GM10248 (cell line): ENCODE data around the gene CD7.
"Not testable (repeated sequence)": the region's sequence is repeated elsewhere in the genome, so short reads cannot be mapped to it uniquely, and the experiment has no call there.

Experiments used
- CTCF ChIA-PET: fragments of 300-600 bp; sonication (Branson Sonifier 250); formaldehyde crosslinking; extraction: SDS; loops from one replicate; lab custom pipeline; 2021; ENCODE audit warnings: antibody characterized with exemption; lab: Yijun Ruan, JAX
- POLR2A ChIA-PET: fragments of 350-650 bp; sonication (Branson Sonifier 250); formaldehyde crosslinking; extraction: SDS; loops from one replicate; lab custom pipeline; 2020; ENCODE audit warnings: antibody characterized with exemption; lab: Yijun Ruan, JAX
- DNase-seq: peaks from one replicate; pipeline ENCODE4 v3.0.0; 2012; ENCODE audit errors: extremely low spot score
- CTCF ChIP-seq: IDR thresholded peaks from 2 replicates; pipeline ENCODE4 v1.5.1; 2012; ENCODE audit warnings: mild to moderate bottlenecking, low read depth; ENCODE audit errors: extremely low read depth, missing control alignments, control extremely low read depth

CD7 gene

GRCh38 chr17:82317394-82318168 is at the start of gene CD7:
CD7 (minus strand) TSS chr17:82317608; CDS start chr17:82317495, 113 bp downstream.
- ChIA-PET CTCF (interaction anchor here (1.2 to 1.7 kb wide), 3 partner anchors 8 to 81 kb away, joined by 3 to 11 read pairs (median 3); no protein-coding TSS in a partner anchor), POLR2A (no interaction called here)
- no peak for DNase-seq
- TF ChIP-seq CTCF: no peak

- POLR2A ChIA-PET: no interaction called here
- no peak for DNase-seq
- no peak for TF ChIP-seq CTCF
- CTCF ChIA-PET: interaction anchor here (1.0 to 2.3 kb wide), 5 partner anchors 10 to 34 kb away, joined by 3 to 9 read pairs (median 4); no protein-coding TSS in a partner anchor
Observed at GRCh38 chr17:82366749-82367148, 49.3 kb upstream of the CD7 start.

GRCh38 chr17:82365606-82366295 is 48.3 kb upstream of the CD7 start:
- no peak for DNase-seq
- TF ChIP-seq CTCF: no peak
- POLR2A ChIA-PET: no interaction called here
- CTCF ChIA-PET: interaction anchor here (0.9 to 2.3 kb wide), 7 partner anchors 9 to 189 kb away, joined by 3 to 9 read pairs (median 4); no protein-coding TSS in a partner anchor

GRCh38 chr17:82361885-82362633 is 44.7 kb upstream of the CD7 start:
- ChIA-PET CTCF (interaction anchor here (0.8 to 3.2 kb wide), 6 partner anchors 8 to 165 kb away, joined by 3 to 14 read pairs (median 4); no protein-coding TSS in a partner anchor), POLR2A (no interaction called here)
- TF ChIP-seq CTCF: no peak
- DNase-seq: no peak

- DNase-seq, POLR2A ChIA-PET: not testable (repeated sequence)
- CTCF ChIA-PET: interaction anchor here (2.6 kb wide), 1 partner anchor 11 kb away, joined by 9 read pairs; no protein-coding TSS in a partner anchor
Observed at GRCh38 chr17:82359451-82360074, 42.2 kb upstream of the CD7 start.

- DNase-seq: no peak
- CTCF ChIA-PET: interaction anchor here (2.6 kb wide), 1 partner anchor 10 kb away, joined by 9 read pairs; no protein-coding TSS in a partner anchor
- TF ChIP-seq CTCF: no peak
- POLR2A ChIA-PET: no interaction called here
Observed at GRCh38 chr17:82358465-82359350, 41.3 kb upstream of the CD7 start, which contains the start of gene TEX19. TEX19 (plus strand) TSS chr17:82359247; CDS start chr17:82362151, 2,904 bp downstream.
